ENCODE data around the gene NKIRAS1. TPM values are rescaled to one million over a fixed set of nuclear protein-coding genes. Genes with fewer than 3 reads are reported as not detected.
A peak's percentile ranks its signal among the peaks of the same experiment; 100 is the strongest.
"Not testable (repeated sequence)": the region's sequence is repeated elsewhere in the genome, so short reads cannot be mapped to it uniquely, and the experiment has no call there.

NKIRAS1 gene
- polyA plus RNA-seq, 3 donors = 4.1 to 11.8 (median 7.8) TPM

- WGBS, 3 donors = 47 to 54% (median 52%) methylated on average over 7 of the region's 7 CpGs
- H3K27ac ChIP-seq (ENCODE audit: low read depth, low read length) = peak overlapping the region; percentile 42
These were observed 1.2 kb downstream of the NKIRAS1 start for GRCh38 chr3:23915537-23916108.

- 53 to 88% (median 84%) methylated on average over 3 of the region's 3 CpGs for WGBS, 3 donors
- no peak overlapping the region for H3K27ac ChIP-seq (ENCODE audit: low read depth, low read length)
These were observed 2.7 kb downstream of the NKIRAS1 start for GRCh38 chr3:23913873-23914743.

GRCh38 chr3:23913182-23913581, 3.6 kb downstream of the NKIRAS1 start:
- 80 to 94% (median 86%) methylated on average over 1 of the region's 1 CpG for WGBS, 3 donors
- H3K27ac ChIP-seq (ENCODE audit: low read depth, low read length) = no peak overlapping the region

GRCh38 chr3:23912335-23912734, 4.5 kb downstream of the NKIRAS1 start:
- 82 to 89% (median 87%) methylated on average over 3 of the region's 3 CpGs for WGBS, 3 donors

GRCh38 chr3:23911397-23911796, 5.4 kb downstream of the NKIRAS1 start:
- 89 to 96% (median 94%) methylated on average over 2 of the region's 2 CpGs for WGBS, 3 donors
- no peak overlapping the region for H3K27ac ChIP-seq (ENCODE audit: low read depth, low read length)

More at GRCh38 chr3:23912335-23912734, 4.5 kb downstream of the NKIRAS1 start:
- H3K27ac ChIP-seq (ENCODE audit: low read depth, low read length) = not testable (repeated sequence)

GRCh38 chr3:23909341-23909740, 7.4 kb downstream of the NKIRAS1 start:
- WGBS, 3 donors = 84 to 91% (median 86%) methylated on average over 7 of the region's 7 CpGs
- H3K27ac ChIP-seq (ENCODE audit: low read depth, low read length) = no peak overlapping the region

GRCh38 chr3:23904545-23904944, 12.2 kb downstream of the NKIRAS1 start:
- H3K27ac ChIP-seq (ENCODE audit: low read depth, low read length) = no peak overlapping the region

GRCh38 chr3:23900744-23901143, 16.0 kb downstream of the NKIRAS1 start:
- H3K27ac ChIP-seq (ENCODE audit: low read depth, low read length) = no peak overlapping the region
- 68 to 84% (median 78%) methylated on average over 6 of the region's 6 CpGs for WGBS, 3 donors

GRCh38 chr3:23895181-23895580, 21.6 kb downstream of the NKIRAS1 start:
- 95 to 98% (median 96%) methylated on average over 4 of the region's 4 CpGs for WGBS, 3 donors
- H3K27ac ChIP-seq (ENCODE audit: low read depth, low read length) = no peak overlapping the region

GRCh38 chr3:23894254-23895061, 22.3 kb downstream of the NKIRAS1 start:
- WGBS, 3 donors = 81 to 86% (median 83%) methylated on average over 8 of the region's 8 CpGs
- H3K27ac ChIP-seq (ENCODE audit: low read depth, low read length) = no peak overlapping the region

- 74 to 82% (median 79%) methylated on average over 5 of the region's 5 CpGs for WGBS, 3 donors
- no peak overlapping the region for H3K27ac ChIP-seq (ENCODE audit: low read depth, low read length)
These were observed 26.8 kb downstream of the NKIRAS1 start for GRCh38 chr3:23889950-23890349.

- H3K27ac ChIP-seq (ENCODE audit: low read depth, low read length) = no peak overlapping the region
- WGBS, 3 donors = 49 to 86% (median 68%) methylated on average over 2 of the region's 2 CpGs
These were observed 27.4 kb downstream of the NKIRAS1 start for GRCh38 chr3:23889386-23889785.

GRCh38 chr3:23888617-23889228, 28.1 kb downstream of the NKIRAS1 start:
- no peak overlapping the region for H3K27ac ChIP-seq (ENCODE audit: low read depth, low read length)
- 46 to 49% (median 48%) methylated on average over 3 of the region's 3 CpGs for WGBS, 3 donors

- 94 to 97% (median 95%) methylated on average over 3 of the region's 3 CpGs for WGBS, 3 donors
- H3K27ac ChIP-seq (ENCODE audit: low read depth, low read length) = no peak overlapping the region
These were observed 30.5 kb downstream of the NKIRAS1 start for GRCh38 chr3:23886311-23886710.

- 73 to 91% (median 77%) methylated on average over 6 of the region's 6 CpGs for WGBS, 3 donors
- no peak overlapping the region for H3K27ac ChIP-seq (ENCODE audit: low read depth, low read length)
These were observed 31.6 kb downstream of the NKIRAS1 start for GRCh38 chr3:23885210-23885609.

- H3K27ac ChIP-seq (ENCODE audit: low read depth, low read length) = no peak overlapping the region
- 88 to 92% (median 92%) methylated on average over 2 of the region's 2 CpGs for WGBS, 3 donors
These were observed 32.3 kb downstream of the NKIRAS1 start for GRCh38 chr3:23884481-23884880.

- no peak overlapping the region for H3K27ac ChIP-seq (ENCODE audit: low read depth, low read length)
- 97 to 98% (median 98%) methylated on average over 26 to 28 of the region's 28 CpGs for WGBS, 3 donors
These were observed 34.3 kb downstream of the NKIRAS1 start for GRCh38 chr3:23882487-23882918.

GRCh38 chr3:23881993-23882392, 34.8 kb downstream of the NKIRAS1 start:
- 64 to 90% (median 79%) methylated on average over 4 of the region's 4 CpGs for WGBS, 3 donors
- H3K27ac ChIP-seq (ENCODE audit: low read depth, low read length) = not testable (repeated sequence)

Data from adipose tissue (tissue), 3 donors.